ENCODE measurements around the gene ALG3. TPM values are rescaled to one million over a fixed set of nuclear protein-coding genes. Genes with fewer than 3 reads are reported as not detected.

Gene ALG3
- total RNA-seq, 3 donors from 2014 or later (not counting 1 experiment from before 2014, with no cell fraction given) = 18.4 to 21.8 (median 20.4) TPM

GRCh38 chr3:184228376-184229137 lies 20.2 kb downstream of the ALG3 start:
- H3K27ac Mint-ChIP-seq = no peak overlapping the region
- Histone ChIP-seq H3K36me3 (ENCODE audit: control insufficient read depth, insufficient read depth, low read length) (no peaks in the 10 kb centered on the region), H3K4me3 (ENCODE audit: low read length) (no peak overlapping the region), H3K27me3 (ENCODE audit: control insufficient read depth, insufficient read depth, low read length) (peaks cover 24% of the 10 kb centered on the region), H3K4me1 (ENCODE audit: control insufficient read depth, insufficient read depth, low read length) (peaks cover 19% of the 10 kb centered on the region), H3K9me3 (ENCODE audit: control insufficient read depth, insufficient read depth, low read length) (no peaks in the 10 kb centered on the region), H3K27ac (ENCODE audit: low read length) (no peak overlapping the region)
- DNase-seq = peak in 1 of 2 donors; percentile 15
- H3K27me3 Mint-ChIP-seq (ENCODE audit: low read depth in 2 of 2) = peaks cover 42 to 49% of the 10 kb centered on the region in 2 donors
- TF ChIP-seq, protein P1, sequence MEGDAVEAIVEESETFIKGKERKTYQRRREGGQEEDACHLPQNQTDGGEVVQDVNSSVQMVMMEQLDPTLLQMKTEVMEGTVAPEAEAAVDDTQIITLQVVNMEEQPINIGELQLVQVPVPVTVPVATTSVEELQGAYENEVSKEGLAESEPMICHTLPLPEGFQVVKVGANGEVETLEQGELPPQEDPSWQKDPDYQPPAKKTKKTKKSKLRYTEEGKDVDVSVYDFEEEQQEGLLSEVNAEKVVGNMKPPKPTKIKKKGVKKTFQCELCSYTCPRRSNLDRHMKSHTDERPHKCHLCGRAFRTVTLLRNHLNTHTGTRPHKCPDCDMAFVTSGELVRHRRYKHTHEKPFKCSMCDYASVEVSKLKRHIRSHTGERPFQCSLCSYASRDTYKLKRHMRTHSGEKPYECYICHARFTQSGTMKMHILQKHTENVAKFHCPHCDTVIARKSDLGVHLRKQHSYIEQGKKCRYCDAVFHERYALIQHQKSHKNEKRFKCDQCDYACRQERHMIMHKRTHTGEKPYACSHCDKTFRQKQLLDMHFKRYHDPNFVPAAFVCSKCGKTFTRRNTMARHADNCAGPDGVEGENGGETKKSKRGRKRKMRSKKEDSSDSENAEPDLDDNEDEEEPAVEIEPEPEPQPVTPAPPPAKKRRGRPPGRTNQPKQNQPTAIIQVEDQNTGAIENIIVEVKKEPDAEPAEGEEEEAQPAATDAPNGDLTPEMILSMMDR (IDR thresholded peaks at IDR 0.05) = no peak
- intact Hi-C loops (cut with micrococcal nuclease) = no loop called here
- no peak for ATAC-seq
- peaks cover 7% of the 10 kb centered on the region for H3K36me3 Mint-ChIP-seq
- WGBS (ENCODE audit: insufficient coverage) = 47% methylated on average over 12 of the region's 12 CpGs
- peak overlapping the region; percentile 85 for H3K4me3 Mint-ChIP-seq
- no peaks in the 10 kb centered on the region for H3K9me3 Mint-ChIP-seq
- peaks cover 10 to 13% of the 10 kb centered on the region in 2 donors for H3K4me1 Mint-ChIP-seq

DNA sequence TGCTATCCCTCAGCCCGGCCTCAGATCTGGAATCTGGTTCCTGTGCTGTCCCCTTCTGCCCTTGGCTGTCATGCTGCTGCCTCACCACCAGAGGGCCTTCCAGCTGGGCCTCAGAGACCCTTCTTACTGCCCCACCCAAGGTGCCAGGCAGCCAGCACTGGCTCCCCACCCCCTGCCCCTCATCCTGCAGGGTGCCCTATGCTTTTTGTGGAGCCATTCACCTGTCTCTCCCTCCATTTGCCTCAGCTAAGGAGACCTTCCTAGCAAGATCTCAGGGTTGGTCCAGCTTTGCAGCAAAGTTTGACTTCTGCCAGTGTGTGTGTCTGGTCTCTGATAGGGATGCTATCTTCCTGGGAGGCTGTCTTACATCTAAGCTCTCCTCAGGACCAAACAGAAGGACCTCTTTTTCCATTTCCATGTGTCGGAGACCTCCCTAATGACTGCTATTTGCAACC lies 21.3 kb downstream of the ALG3 start:
- Histone ChIP-seq H3K27me3 (ENCODE audit: control insufficient read depth, insufficient read depth, low read length) (peaks cover 20% of the 10 kb centered on the region), H3K4me3 (ENCODE audit: low read length) (no peak overlapping the region), H3K27ac (ENCODE audit: low read length) (no peak overlapping the region), H3K4me1 (ENCODE audit: control insufficient read depth, insufficient read depth, low read length) (peaks cover 19% of the 10 kb centered on the region), H3K36me3 (ENCODE audit: control insufficient read depth, insufficient read depth, low read length) (no peaks in the 10 kb centered on the region), H3K9me3 (ENCODE audit: control insufficient read depth, insufficient read depth, low read length) (no peaks in the 10 kb centered on the region)
- WGBS (ENCODE audit: insufficient coverage) = 53% methylated on average over 2 of the region's 2 CpGs
- DNase-seq = peak; percentile 36 to 78
- Mint-ChIP-seq H3K9me3 (no peaks in the 10 kb centered on the region), H3K4me3 (peak overlapping the region; percentile 0), H3K27ac (no peak overlapping the region), H3K36me3 (peaks cover 7% of the 10 kb centered on the region), H3K4me1 (peaks cover 10 to 13% of the 10 kb centered on the region in 2 donors), H3K27me3 (ENCODE audit: low read depth in 2 of 2) (peaks cover 34 to 48% of the 10 kb centered on the region in 2 donors)
- peak; percentile 43 to 45 (median 44) for ATAC-seq
- intact Hi-C loops (cut with micrococcal nuclease) = loop anchor here (1.0 to 2.0 kb wide), 2 partner anchors 23 to 61 kb away; no protein-coding TSS in a partner anchor
- TF ChIP-seq, protein P1 (IDR thresholded peaks at IDR 0.05) = peak; percentile 89

GRCh38 chr3:184223946-184224345 lies 24.8 kb downstream of the ALG3 start:
- intact Hi-C loops (cut with micrococcal nuclease) = no loop called here
- TF ChIP-seq, protein P1 (IDR thresholded peaks at IDR 0.05) = no peak
- Histone ChIP-seq H3K4me3 (ENCODE audit: low read length) (no peak overlapping the region), H3K4me1 (ENCODE audit: control insufficient read depth, insufficient read depth, low read length) (peaks cover 3% of the 10 kb centered on the region), H3K36me3 (ENCODE audit: control insufficient read depth, insufficient read depth, low read length) (no peaks in the 10 kb centered on the region), H3K27ac (ENCODE audit: low read length) (no peak overlapping the region), H3K27me3 (ENCODE audit: control insufficient read depth, insufficient read depth, low read length) (peaks cover 3% of the 10 kb centered on the region), H3K9me3 (ENCODE audit: control insufficient read depth, insufficient read depth, low read length) (no peaks in the 10 kb centered on the region)
- ATAC-seq (no peak), DNase-seq (no peak)
- 95% methylated on average over 3 of the region's 3 CpGs for WGBS (ENCODE audit: insufficient coverage)
- Mint-ChIP-seq H3K9me3 (no peaks in the 10 kb centered on the region), H3K4me1 (peaks cover 0 to 4% of the 10 kb centered on the region in 2 donors), H3K27ac (no peak overlapping the region), H3K36me3 (no peaks in the 10 kb centered on the region), H3K4me3 (no peak overlapping the region), H3K27me3 (ENCODE audit: low read depth in 2 of 2) (peaks cover 18 to 33% of the 10 kb centered on the region in 2 donors)
